B cell (primary cell): ENCODE measurements around the gene CLCF1.

ENCODE experiments used
- EZH2 ChIP-seq: IDR thresholded peaks from 2 replicates; pipeline ENCODE4 v1.6.1; 2012; ENCODE audit warnings: borderline replicate concordance, low read depth, mild to moderate bottlenecking, moderate library complexity, low read length; ENCODE audit not compliant: insufficient read depth, poor library complexity, severe bottlenecking
- TF ChIP-seq, protein P1 (sequence below): fragments of 200-600 bp; IDR thresholded peaks from one replicate; pipeline ENCODE4 v1.8.0; 2022; ENCODE audit warnings: antibody characterized with exemption, mild to moderate bottlenecking

DNA sequence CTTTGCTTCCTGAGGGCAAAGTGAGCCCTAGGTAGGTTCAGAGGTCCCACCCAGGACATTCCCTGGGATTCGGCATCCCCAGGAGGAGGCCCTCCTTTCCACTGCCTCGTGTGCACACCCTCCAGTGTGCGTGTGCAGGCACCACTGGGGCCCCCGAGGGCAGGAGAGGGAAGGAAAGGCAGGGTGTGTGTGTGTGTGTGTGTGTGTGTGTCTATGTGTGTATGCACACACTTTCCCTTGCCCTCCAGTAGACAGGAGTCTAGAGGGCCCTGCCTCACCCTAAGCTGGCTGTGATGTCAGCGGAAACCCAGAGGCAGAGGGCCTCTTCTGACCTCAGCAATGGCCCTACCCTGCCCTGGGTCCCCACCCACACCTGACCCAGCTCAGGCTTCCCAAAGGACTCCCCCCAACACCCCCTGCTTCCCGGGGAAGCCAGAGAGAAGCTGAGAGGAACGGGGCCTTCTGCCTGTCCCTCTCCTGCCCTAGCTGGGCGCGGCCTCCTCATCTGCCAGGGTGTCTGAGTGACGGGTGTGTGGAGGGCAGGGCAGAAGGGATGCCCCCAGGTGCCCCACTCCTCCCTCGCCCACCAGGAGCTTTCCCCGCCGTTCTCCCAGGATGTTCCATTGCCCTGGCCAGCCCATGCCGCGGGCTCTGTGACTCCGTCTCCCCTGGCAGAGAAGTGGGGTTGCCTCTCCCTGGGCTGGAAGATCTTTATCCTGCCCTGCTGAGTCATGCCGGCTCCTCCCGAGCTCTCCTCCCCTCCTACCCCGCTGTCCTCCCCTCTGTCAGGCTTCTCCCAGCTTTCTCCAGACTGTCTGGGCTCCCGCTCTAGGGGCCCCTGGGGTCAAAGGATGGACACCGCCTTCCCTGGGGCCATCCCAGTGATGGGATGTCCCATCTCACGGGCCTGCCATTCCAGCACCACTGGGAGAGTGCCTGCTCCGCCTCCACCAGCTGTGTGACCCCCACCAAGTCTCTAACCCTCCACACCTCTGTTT is 6.0 kb upstream of the CLCF1 start:
- TF ChIP-seq, protein P1, sequence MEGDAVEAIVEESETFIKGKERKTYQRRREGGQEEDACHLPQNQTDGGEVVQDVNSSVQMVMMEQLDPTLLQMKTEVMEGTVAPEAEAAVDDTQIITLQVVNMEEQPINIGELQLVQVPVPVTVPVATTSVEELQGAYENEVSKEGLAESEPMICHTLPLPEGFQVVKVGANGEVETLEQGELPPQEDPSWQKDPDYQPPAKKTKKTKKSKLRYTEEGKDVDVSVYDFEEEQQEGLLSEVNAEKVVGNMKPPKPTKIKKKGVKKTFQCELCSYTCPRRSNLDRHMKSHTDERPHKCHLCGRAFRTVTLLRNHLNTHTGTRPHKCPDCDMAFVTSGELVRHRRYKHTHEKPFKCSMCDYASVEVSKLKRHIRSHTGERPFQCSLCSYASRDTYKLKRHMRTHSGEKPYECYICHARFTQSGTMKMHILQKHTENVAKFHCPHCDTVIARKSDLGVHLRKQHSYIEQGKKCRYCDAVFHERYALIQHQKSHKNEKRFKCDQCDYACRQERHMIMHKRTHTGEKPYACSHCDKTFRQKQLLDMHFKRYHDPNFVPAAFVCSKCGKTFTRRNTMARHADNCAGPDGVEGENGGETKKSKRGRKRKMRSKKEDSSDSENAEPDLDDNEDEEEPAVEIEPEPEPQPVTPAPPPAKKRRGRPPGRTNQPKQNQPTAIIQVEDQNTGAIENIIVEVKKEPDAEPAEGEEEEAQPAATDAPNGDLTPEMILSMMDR, result no peak
- TF ChIP-seq EZH2, result no peak
